LNCAP (cell line): Measurements from ENCODE around the gene PDYN.

ENCODE experiments used
- TF ChIP-seq, protein P1 (sequence below): fragments of 450-650 bp; IDR thresholded peaks from 2 replicates; pipeline ENCODE4 v1.5.1; 2017; ENCODE audit warnings: mild to moderate bottlenecking

PDYN gene

DNA sequence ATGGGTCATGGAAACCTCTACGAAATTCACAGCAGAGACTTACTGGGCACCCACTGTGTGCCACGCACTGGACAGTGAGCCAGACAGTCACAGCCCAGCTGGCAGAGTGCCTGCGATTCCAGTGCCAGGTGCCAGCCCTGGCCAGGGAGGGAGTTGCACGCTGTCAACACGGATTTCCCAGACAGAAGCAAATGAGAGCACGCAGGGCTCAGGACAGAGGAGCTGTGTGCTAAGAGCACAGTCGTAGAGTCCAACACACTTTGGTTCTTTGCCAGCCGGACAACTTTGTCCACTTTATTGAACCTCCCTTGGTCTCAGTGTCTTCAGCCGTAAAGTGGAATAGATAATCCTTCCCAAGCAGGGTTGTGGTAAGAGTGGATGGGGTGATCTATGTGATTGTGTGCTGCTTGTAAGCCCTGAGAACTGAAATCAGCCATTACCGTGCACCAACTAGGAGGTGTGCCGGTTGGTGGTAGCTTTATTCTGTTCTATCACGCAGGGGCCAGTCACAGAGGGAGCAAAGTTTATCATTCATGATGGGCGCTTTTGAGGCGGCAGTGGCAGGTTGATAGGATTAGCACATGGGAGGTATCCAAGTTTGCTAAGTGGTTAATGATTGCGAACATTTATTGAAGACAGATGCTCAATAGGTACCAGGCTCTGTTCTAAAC lies 58.0 kb downstream of the PDYN start:
- TF ChIP-seq, protein P1, sequence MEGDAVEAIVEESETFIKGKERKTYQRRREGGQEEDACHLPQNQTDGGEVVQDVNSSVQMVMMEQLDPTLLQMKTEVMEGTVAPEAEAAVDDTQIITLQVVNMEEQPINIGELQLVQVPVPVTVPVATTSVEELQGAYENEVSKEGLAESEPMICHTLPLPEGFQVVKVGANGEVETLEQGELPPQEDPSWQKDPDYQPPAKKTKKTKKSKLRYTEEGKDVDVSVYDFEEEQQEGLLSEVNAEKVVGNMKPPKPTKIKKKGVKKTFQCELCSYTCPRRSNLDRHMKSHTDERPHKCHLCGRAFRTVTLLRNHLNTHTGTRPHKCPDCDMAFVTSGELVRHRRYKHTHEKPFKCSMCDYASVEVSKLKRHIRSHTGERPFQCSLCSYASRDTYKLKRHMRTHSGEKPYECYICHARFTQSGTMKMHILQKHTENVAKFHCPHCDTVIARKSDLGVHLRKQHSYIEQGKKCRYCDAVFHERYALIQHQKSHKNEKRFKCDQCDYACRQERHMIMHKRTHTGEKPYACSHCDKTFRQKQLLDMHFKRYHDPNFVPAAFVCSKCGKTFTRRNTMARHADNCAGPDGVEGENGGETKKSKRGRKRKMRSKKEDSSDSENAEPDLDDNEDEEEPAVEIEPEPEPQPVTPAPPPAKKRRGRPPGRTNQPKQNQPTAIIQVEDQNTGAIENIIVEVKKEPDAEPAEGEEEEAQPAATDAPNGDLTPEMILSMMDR, result no peak

DNA sequence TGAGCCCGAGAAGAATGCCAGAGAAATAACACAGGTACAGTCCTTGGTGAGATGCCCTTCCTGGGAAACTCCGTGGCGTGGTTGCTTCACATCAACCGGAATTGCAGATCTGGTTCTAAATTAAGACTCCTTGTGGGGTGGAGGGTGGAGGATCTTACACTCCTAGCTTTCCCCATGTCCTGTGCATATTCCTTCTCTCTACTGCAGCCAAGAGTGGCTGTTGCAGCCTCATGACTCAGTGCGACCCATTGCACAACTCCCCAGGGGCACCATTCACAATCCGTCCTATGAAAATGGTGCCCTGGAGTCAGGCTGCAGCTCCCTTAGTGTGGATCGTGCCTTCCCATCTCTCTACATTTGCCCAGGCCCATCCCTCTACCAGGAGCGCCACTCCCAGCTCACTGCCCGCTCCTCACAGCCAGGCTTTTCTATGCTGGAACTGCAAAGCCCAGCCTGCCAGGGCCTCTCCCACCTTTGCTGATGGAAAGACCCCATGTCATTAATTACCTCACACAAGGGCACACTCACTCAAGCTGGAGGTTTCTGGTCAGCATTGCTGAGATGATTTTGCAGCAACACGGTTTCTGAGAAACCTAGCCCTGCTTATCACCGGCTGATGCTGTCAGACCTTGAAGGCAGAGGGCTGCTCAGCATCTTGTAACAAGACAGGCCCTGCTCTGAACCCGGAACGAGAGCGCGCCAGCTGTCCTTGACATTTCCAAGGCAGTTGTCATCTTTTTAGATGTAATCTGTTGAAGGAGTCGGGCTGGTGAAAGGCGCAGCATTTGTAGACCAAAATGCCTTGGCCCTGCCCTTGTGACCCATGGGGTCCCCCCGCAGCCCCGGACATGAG lies 58.9 kb downstream of the PDYN start:
- TF ChIP-seq, protein P1, result no peak

DNA sequence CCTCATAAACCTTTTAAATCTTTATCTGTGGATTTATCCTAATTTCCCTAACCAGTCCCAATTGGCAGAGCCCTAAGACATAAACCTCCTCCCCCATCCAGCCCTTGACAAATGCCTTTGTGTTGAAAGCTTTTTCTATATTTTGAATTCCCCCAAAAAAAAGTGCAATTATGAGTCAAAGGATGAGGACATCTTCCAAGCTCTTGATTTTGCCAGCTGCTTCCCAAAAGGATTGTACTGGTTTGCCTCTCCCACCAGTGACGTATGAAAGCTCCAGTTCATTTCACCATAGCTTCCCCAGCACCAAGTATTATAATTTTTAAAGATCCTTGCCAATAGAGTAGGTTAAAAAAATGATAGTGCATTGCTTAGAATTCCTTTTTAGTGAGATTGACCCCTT lies 59.7 kb downstream of the PDYN start:
- TF ChIP-seq, protein P1, result no peak

DNA sequence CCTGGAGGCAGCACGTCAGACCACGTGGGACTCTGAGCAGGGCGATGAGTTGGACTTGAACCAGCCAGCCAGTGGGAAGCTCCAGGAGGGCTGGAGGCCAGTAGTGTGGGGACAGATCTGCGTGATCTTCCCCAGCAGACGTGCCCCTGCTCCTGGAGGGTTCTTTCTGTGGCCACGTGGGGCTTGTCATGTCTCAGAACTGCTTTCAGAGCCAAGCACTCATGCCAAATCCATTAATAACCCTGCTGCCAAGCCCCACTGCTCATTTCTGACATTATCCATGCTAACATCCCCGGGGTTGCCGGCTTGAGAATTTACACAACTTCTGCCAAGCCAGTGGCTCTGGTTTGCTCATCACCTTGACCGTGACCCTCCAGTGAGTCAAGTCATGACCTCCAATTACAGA lies 60.4 kb downstream of the PDYN start:
- TF ChIP-seq, protein P1, result no peak

DNA sequence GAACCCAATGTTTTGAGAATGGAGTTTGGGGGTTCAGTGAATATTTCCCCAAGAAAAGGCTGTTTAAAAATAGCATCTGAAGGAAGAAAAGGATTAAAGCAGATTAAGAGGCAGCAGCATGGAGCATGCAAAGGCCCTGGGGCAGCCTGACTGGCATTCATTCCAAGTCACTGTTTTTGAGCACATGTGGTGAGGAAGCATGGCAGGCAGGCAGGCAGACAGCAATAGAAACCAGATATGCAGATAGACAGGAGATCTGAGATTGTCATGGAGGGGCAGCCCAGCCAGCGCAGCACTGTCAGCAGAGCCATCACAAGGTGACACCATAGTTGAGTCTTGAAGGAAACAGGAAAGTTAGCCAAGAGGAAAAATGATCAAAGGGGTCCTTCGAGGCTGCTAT lies 60.9 kb downstream of the PDYN start:
- TF ChIP-seq, protein P1, result no peak

DNA sequence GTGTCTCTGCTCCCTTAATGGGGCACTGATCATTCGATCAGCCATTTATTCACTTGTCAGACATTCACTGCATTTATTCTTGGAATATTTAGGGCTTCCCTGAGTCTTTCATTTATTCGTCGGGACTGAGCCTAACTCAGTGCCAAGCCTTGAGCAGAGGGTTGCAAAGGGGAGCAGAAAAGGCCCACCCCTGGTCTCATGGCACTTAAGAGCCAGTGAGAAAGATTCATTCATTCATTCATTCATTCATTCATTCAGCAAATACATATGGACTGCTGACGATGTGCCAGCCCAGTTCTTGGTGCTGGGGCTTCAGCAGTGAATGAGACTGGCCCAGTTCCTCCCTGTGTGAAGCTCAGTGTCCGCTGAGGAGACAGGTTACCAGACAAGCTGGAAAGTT lies 62.0 kb downstream of the PDYN start:
- TF ChIP-seq, protein P1, result no peak

DNA sequence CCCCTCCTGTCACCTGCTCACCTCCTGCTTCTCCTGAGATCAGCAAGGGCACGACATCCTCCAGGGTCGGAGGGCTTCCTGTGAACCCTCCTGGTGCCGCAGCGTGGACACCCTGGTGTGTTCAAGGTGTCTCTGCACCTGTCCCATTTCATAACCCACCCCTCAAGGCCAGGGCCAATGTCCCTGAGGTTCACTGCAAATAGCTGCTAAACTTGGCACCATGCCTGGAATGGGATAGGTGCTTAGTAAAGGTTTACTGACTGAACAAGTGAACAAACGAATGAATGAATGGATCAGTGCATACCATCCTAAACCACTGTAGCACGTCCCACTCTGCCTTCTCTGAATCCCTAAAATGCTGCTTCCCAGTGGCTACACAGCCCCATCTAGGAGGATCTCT lies 63.7 kb downstream of the PDYN start:
- TF ChIP-seq, protein P1, result no peak
